Measurements from ENCODE around the gene FAM13B. TPM values are rescaled to one million over a fixed set of nuclear protein-coding genes. Genes with fewer than 3 reads are reported as not detected.
"Not testable (repeated sequence)": the region's sequence is repeated elsewhere in the genome, so short reads cannot be mapped to it uniquely, and the experiment has no call there.

The FAM13B gene
- polyA plus RNA-seq, 3 donors = 4.3 to 15.5 (median 9.7) TPM

- H3K27ac ChIP-seq (ENCODE audit: low read depth, low read length) = no peak overlapping the region
- 81 to 89% (median 84%) methylated on average over 6 of the region's 6 CpGs for WGBS, 3 donors
Measured at GRCh38 chr5:138000102-138000723, 32.7 kb downstream of the FAM13B start.

GRCh38 chr5:137997726-137998213 lies 35.1 kb downstream of the FAM13B start:
- no peak overlapping the region for H3K27ac ChIP-seq (ENCODE audit: low read depth, low read length)
- WGBS, 3 donors = 86 to 97% (median 89%) methylated on average over 1 of the region's 1 CpG

DNA sequence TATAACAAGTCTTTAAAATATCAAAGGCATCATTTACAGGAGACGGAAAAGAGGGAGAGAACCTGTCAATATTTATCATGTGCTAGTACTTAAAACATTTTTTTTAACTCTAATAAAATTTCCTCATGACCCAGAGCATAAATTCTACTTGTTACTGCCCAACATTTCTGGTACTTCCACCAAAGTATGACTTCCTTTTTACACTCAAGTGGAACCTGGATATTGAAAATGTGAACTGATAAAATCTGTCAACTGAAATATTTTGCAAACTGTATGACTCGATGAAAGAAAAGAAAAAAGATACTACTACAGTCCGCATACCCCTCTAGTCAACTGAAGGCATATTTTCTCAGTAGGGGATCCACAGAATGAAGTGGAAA lies 37.1 kb downstream of the FAM13B start:
- H3K27ac ChIP-seq (ENCODE audit: low read depth, low read length) = no peak overlapping the region
- WGBS, 3 donors = 55 to 64% (median 55%) methylated on average over 3 of the region's 3 CpGs

- 7 to 14% (median 12%) methylated on average over 2 of the region's 2 CpGs for WGBS, 3 donors
- H3K27ac ChIP-seq (ENCODE audit: low read depth, low read length) = no peak overlapping the region
Measured at GRCh38 chr5:137995077-137995748, 37.7 kb downstream of the FAM13B start.

GRCh38 chr5:137994556-137994955 lies 38.3 kb downstream of the FAM13B start:
- 70 to 90% (median 86%) methylated on average over 2 of the region's 2 CpGs for WGBS, 3 donors
- H3K27ac ChIP-seq (ENCODE audit: low read depth, low read length) = no peak overlapping the region

DNA sequence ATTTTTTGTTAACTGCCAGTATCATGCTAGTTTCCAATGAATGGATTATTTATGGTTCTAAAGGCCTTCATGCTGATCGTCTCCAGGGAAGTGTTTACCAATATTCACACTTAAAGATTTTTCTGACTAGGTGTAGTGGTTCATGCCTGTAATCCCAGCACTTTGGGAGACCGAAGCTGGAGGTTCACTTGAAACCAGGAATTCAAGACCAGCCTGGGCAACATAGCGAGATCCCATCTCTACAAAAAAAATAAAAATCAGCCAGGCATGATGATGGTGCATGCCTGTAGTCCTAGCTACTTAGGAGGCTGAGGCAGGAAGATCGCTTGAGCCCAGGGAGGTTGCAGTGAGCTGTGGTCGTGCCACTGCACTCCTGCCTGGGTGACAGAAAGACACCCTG lies 43.5 kb downstream of the FAM13B start:
- 91 to 98% (median 98%) methylated on average over 5 of the region's 5 CpGs for WGBS, 3 donors
- H3K27ac ChIP-seq (ENCODE audit: low read depth, low read length) = no peak overlapping the region

DNA sequence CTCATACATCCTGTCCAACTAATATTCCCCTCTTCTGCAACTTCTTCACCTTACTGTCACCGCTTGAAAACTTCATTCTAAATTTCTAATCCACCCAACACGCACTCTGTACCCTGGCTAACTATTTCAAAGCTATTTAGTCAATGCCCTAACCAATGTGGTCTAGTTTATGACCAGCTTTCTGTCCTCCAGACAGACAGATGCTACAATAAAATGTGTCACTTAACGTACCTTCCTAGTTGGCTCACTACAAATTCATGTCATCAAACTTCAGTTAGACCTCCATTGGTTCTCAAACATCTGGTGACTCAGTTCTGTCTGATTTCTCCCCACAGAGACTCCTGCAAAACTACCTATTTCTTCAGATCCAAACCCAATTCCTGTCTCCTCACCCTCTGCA lies 57.7 kb downstream of the FAM13B start:
- no peak overlapping the region for H3K27ac ChIP-seq (ENCODE audit: low read depth, low read length)
- WGBS, 3 donors = 98 to 100% (median 98%) methylated on average over 3 of the region's 3 CpGs

DNA sequence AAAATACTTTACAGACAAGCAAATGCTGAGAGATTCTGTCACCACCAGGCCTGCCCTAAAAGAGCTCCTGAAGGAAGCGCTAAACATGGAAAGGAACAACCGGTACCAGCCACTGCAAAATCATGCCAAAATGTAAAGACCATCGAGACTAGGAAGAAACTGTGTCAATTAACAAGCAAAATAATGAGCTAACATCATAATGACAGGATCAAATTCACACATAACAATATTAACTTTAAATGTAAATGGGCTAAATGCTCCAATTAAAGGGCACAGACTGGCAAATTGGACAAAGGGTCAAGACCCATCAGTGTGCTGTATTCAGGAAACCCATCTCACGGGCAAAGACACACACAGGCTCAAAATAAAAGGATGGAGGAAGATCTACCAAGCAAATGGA lies 62.5 kb downstream of the FAM13B start:
- 94 to 100% (median 98%) methylated on average over 2 to 3 of the region's 4 CpGs for WGBS, 3 donors
- H3K27ac ChIP-seq (ENCODE audit: low read depth, low read length) = not testable (repeated sequence)

GRCh38 chr5:137960819-137961218 lies 72.1 kb downstream of the FAM13B start:
- 89 to 93% (median 90%) methylated on average over 3 of the region's 3 CpGs for WGBS, 3 donors
- H3K27ac ChIP-seq (ENCODE audit: low read depth, low read length) = no peak overlapping the region

DNA sequence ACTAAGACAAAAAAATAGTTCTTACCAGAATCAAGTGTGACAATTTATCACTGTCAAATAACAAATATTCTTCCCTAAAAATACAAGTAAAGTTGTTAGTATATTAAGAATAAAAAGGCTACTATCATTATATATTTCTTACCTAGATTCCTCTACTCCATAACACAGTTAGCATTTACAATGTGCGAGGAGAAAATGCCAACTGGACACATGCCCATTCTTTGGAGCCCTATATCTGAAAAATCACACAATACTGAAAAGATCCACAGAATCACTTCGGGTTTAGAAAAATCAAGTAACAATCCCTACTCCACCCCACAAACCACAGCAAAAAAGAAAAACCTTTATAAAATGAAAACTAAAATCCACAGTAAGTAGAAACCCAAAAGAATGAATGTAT lies 72.7 kb downstream of the FAM13B start:
- WGBS, 3 donors = 64 to 80% (median 76%) methylated on average over 2 of the region's 2 CpGs
- no peak overlapping the region for H3K27ac ChIP-seq (ENCODE audit: low read depth, low read length)

DNA sequence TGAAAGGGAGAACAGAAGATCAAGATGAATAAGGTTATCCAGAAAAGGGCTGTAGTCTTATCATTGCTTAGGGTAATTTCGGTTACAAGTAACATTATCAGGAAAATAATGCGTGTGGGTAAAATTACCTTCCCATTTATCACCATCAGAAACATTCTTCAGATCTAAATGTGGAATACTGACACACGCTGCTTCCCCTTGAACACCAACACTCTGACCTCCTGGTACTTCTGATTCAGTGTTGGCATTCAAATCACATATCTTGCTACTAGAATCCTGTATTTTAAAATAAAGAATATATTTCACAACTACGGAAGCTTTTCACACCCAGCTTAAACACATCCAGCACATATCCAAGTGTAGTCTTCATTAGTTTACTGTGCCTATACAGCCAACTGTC lies 73.4 kb downstream of the FAM13B start:
- WGBS, 3 donors = 84 to 96% (median 90%) methylated on average over 4 of the region's 4 CpGs
- H3K27ac ChIP-seq (ENCODE audit: low read depth, low read length) = no peak overlapping the region

GRCh38 chr5:137957948-137958347 lies 74.9 kb downstream of the FAM13B start:
- no peak overlapping the region for H3K27ac ChIP-seq (ENCODE audit: low read depth, low read length)
- WGBS, 3 donors = 41 to 81% (median 47%) methylated on average over 1 of the region's 1 CpG

- no peak overlapping the region for H3K27ac ChIP-seq (ENCODE audit: low read depth, low read length)
- 68 to 90% (median 72%) methylated on average over 9 of the region's 9 CpGs for WGBS, 3 donors
Measured at GRCh38 chr5:137954131-137954879, 78.6 kb downstream of the FAM13B start.

DNA sequence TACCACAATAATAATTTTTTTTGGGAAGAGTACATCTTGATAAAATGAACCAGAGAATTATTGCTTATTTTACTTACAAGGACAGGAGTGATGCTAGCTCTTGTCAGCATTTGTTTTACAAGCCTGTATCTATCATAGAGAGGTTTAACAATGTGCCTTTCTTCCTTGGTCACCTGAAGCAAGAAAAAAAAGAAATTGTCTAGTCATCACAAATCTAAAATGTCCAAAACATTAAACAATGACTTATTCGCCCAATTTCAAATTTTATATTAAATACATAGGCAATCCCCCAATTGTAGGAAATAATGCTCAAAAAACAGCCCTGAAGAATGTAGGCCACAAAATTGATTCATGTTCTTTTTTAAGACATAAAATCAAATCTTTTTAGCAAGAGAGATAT lies 87.1 kb downstream of the FAM13B start:
- H3K27ac ChIP-seq (ENCODE audit: low read depth, low read length) = no peak overlapping the region
- WGBS, 3 donors = 97% methylated on average over 1 of the region's 1 CpG

DNA sequence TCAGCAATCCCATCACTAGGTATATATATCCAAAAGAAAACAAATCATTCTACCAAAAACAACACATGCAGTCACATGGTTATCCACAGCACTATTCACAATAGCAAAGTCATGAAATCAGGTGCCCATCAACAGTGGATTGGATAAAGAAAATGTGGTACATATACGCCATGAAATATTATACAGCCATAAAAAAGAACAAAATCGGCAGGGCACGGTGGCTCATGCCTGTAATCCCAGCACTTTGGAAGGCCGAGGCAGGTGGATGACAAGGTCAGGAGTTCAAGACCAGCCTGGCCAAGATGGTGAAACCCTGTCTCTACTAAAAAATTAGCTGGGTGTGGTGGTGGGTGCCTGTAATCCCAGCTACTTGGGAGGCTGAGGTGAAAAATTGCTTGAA lies 88.6 kb downstream of the FAM13B start:
- H3K27ac ChIP-seq (ENCODE audit: low read depth, low read length) = not testable (repeated sequence)
- 96 to 99% (median 98%) methylated on average over 4 of the region's 4 CpGs for WGBS, 3 donors

DNA sequence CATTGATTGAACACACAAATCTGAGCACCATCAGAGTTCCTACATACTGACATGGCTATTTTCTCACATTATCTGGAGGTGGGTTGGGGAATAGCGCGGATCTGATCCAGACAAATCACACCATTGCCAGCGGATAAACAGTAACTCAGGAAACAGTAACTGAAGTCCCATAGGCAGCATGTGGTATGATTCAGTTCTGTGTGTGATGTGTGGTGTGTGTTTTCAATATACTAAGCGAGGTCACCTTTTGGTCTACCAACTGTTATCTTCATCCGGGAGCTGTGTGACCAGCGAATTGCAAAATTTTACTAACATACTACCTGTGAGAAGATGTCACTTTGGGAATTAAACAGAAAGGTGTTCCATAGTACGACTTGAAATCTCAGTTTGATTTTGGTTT lies 93.5 kb downstream of the FAM13B start:
- WGBS, 3 donors = 82 to 91% (median 82%) methylated on average over 7 of the region's 7 CpGs
- H3K27ac ChIP-seq (ENCODE audit: low read depth, low read length) = no peak overlapping the region

GRCh38 chr5:137938751-137939143 lies 94.1 kb downstream of the FAM13B start:
- 91 to 100% (median 95%) methylated on average over 1 of the region's 1 CpG for WGBS, 3 donors
- H3K27ac ChIP-seq (ENCODE audit: low read depth, low read length) = no peak overlapping the region

DNA sequence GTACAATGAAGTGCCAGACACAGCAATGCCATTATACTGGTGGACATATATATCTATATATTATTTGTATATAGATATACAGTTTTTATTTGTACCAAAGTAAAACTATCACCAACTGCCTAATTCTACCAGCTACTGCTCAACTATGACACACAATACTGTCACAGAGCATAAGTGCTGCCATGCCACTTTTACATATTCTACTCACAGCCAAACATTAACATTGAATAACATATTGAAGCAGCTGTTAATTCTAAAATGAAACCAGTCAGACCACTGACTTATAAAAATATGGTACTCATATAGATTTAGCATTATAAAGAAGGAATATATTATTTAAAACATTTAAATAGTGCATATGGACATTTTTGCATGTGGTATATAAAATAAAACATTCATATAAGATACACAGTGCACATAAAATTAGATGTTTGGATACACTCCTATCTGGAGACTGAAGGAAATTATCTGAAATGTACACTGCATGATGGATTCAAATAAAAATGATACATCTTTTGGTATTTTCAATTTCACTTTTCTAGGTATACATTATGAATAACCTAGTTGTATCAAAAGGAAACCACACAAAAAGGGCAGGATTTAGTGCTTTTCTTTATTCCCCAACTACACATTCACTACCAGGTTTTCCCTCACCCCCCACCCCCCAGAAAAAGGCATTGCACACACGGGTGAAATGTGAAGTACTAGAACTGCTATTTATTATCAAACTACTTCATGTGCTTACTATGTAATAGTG lies 94.7 kb downstream of the FAM13B start:
- no peak overlapping the region for H3K27ac ChIP-seq (ENCODE audit: low read depth, low read length)
- WGBS, 3 donors = 78 to 91% (median 80%) methylated on average over 1 of the region's 1 CpG

DNA sequence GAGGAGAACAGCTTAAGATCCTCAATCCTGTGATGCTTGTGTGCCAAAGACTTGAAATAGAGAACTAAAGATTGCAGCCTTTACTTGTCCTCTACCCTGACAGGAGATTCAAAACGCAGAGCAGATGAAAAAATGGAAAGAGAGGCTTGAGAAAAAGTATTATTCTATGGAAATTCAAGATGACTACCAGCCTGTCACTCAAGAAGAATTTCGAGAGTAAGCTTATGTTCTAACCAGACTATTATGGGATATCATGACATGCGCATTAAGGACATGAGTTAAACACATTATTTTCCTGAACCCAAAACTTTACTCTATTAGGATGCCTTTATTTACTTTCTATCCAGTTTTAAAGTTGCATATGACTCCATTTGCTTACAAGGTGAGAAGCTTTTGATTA lies 97.2 kb downstream of the FAM13B start:
- H3K27ac ChIP-seq (ENCODE audit: low read depth, low read length) = no peak overlapping the region
- WGBS, 3 donors = 82 to 84% (median 83%) methylated on average over 3 of the region's 3 CpGs

Measured in adipose tissue (tissue), 3 donors.